GM19035 (cell line): ENCODE measurements around the gene GGNBP2.

Experiments
- ATAC-seq: cut with Tn5 transposase; IDR thresholded peaks from one replicate; pipeline ENCODE4 v1.9.1; 2021; ENCODE audit not compliant: unreplicated experiment

The GGNBP2 gene

GRCh38 chr17:36512641-36513040 is 32.1 kb upstream of the GGNBP2 start:
- no peak for ATAC-seq

- ATAC-seq = no peak
These were observed 29.9 kb upstream of the GGNBP2 start for GRCh38 chr17:36514856-36515255.

- ATAC-seq = no peak
These were observed 28.9 kb upstream of the GGNBP2 start for GRCh38 chr17:36515837-36516236.

GRCh38 chr17:36523113-36523512 is 21.6 kb upstream of the GGNBP2 start:
- ATAC-seq = no peak

- ATAC-seq = no peak
These were observed 20.3 kb upstream of the GGNBP2 start for GRCh38 chr17:36524428-36524876.

GRCh38 chr17:36525113-36525512 is 19.6 kb upstream of the GGNBP2 start:
- ATAC-seq = no peak

- no peak for ATAC-seq
These were observed 18.8 kb upstream of the GGNBP2 start for GRCh38 chr17:36525888-36526287.

GRCh38 chr17:36527621-36528250 is 17.0 kb upstream of the GGNBP2 start:
- ATAC-seq = no peak

GRCh38 chr17:36529121-36529520 is 15.6 kb upstream of the GGNBP2 start:
- no peak for ATAC-seq

- no peak for ATAC-seq
These were observed 12.2 kb upstream of the GGNBP2 start for GRCh38 chr17:36532435-36532975.

- peak; percentile 30 for ATAC-seq
These were observed 10.5 kb upstream of the GGNBP2 start for GRCh38 chr17:36533935-36534839.

GRCh38 chr17:36534840-36535668 is 9.7 kb upstream of the GGNBP2 start, which contains the start of the genes MYO19 and PIGW:
TSS of gene MYO19 (minus strand) at chr17:36534868. CDS start at chr17:36532538, 2,330 bp downstream.
TSS of gene PIGW (plus strand) at chr17:36534987. CDS start at chr17:36537102, 2,115 bp downstream.
- peak; percentile 69 for ATAC-seq

GRCh38 chr17:36535669-36536081 is 9.0 kb upstream of the GGNBP2 start:
- ATAC-seq = no peak

- no peak for ATAC-seq
These were observed 4.0 kb upstream of the GGNBP2 start for GRCh38 chr17:36540696-36541095.

- no peak for ATAC-seq
These were observed 2.0 kb upstream of the GGNBP2 start for GRCh38 chr17:36542755-36543154.

- ATAC-seq = peak; percentile 14
These were observed 744 bp upstream of the GGNBP2 start for GRCh38 chr17:36544044-36544306.

GRCh38 chr17:36545077-36545464 is 352 bp downstream of the GGNBP2 start:
- peak; percentile 40 for ATAC-seq

GRCh38 chr17:36545465-36546417 is 1.0 kb downstream of the GGNBP2 start:
- ATAC-seq = peak; percentile 67

GRCh38 chr17:36546418-36547093 is 1.8 kb downstream of the GGNBP2 start:
- ATAC-seq = no peak
